Measurements from ENCODE around the gene DPP4. TPM values are rescaled to one million over a fixed set of nuclear protein-coding genes. Genes with fewer than 3 reads are reported as not detected.
"Not testable (repeated sequence)": the region's sequence is repeated elsewhere in the genome, so short reads cannot be mapped to it uniquely, and the experiment has no call there.

The DPP4 gene
- total RNA-seq, 4 donors from 2014 or later: 1.6 to 6.7 (median 3.2) TPM

DNA sequence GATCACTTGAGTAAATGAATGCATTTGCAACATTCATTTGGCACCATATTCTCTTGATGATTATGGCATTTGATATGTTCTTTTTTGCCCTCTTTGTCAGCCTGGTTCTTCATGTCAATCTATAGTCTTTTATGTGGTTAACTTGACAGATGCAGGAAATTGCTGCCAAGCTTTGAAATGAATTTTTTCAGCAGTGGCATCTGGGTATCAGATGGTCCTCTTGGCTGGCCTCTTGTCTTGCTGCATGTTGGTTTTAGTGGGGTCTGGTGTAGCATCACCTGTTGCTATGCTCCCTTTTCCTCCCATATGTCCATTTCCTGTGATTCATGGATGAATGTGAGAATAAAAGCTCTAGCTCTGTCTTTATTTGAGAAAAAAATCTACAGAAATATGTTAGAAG lies 119.9 kb downstream of the DPP4 start:
- H3K27me3 ChIP-seq: no peaks in the 10 kb centered on the region
- H3K36me3 ChIP-seq: no peaks in the 10 kb centered on the region
- H3K4me1 ChIP-seq: no peaks in the 10 kb centered on the region
- H3K9me3 ChIP-seq: no peaks in the 10 kb centered on the region
- no peak for TF ChIP-seq EP300 (IDR thresholded peaks at IDR 0.05)
- TF ChIP-seq POLR2AphosphoS5 (IDR thresholded peaks at IDR 0.05): no peak
- TF ChIP-seq, protein P1, sequence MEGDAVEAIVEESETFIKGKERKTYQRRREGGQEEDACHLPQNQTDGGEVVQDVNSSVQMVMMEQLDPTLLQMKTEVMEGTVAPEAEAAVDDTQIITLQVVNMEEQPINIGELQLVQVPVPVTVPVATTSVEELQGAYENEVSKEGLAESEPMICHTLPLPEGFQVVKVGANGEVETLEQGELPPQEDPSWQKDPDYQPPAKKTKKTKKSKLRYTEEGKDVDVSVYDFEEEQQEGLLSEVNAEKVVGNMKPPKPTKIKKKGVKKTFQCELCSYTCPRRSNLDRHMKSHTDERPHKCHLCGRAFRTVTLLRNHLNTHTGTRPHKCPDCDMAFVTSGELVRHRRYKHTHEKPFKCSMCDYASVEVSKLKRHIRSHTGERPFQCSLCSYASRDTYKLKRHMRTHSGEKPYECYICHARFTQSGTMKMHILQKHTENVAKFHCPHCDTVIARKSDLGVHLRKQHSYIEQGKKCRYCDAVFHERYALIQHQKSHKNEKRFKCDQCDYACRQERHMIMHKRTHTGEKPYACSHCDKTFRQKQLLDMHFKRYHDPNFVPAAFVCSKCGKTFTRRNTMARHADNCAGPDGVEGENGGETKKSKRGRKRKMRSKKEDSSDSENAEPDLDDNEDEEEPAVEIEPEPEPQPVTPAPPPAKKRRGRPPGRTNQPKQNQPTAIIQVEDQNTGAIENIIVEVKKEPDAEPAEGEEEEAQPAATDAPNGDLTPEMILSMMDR (IDR thresholded peaks at IDR 0.05): no peak
- no peak for TF ChIP-seq POLR2A (IDR thresholded peaks at IDR 0.05)
- no peak overlapping the region for H3K4me3 ChIP-seq
- H3K27ac ChIP-seq: no peak overlapping the region
- ATAC-seq: no peak

DNA sequence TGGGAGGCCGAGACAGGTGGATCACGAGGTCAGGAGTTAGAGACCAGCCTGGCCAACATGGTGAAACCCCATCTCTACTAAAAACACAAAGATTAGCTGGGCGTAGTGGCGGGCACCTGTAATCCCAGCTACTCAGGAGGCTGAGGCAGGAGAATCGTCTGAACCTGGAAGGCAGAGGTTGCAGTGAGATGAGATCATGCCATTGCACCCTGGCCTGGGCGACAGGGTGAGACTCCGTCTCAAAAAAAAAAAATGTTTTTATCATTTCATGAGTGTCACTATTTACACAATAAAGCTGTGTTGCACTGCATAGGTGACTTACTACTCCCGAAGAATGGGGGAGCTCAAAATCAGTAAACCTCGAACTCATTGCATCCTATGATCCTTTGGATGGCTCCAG lies 120.6 kb downstream of the DPP4 start:
- not testable (repeated sequence) for H3K27ac ChIP-seq, H3K27me3 ChIP-seq, H3K36me3 ChIP-seq, H3K4me1 ChIP-seq, ATAC-seq, H3K9me3 ChIP-seq, H3K4me3 ChIP-seq
- whole genome bisulfite sequencing, 2 donors (ENCODE audit: low coverage in 1 of 2): 76 to 91% methylated on average over 8 of the region's 9 CpGs

DNA sequence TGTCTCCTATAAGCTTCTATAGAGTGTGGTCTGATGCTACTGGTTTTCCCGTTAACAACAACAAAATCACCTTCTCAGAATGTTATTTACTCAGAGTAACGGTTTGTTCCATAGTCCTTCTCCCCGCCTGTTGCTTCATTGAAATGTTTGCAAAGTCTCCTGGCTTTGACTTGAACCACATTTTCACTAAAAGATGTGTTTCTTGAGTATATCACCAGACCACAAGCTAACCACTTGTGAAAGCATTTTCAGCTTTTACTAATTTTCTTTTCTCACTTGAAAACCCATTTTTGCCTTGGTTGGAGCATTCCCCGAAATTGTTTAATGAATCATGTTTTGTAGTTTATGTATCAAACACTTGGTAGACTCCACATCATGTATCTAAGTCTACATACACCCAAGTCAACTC lies 121.2 kb downstream of the DPP4 start:
- Histone ChIP-seq H3K36me3 (no peaks in the 10 kb centered on the region), H3K27ac (no peak overlapping the region), H3K9me3 (no peaks in the 10 kb centered on the region), H3K4me1 (no peaks in the 10 kb centered on the region), H3K4me3 (no peak overlapping the region), H3K27me3 (no peaks in the 10 kb centered on the region)
- no peak for TF ChIP-seq POLR2A (IDR thresholded peaks at IDR 0.05)
- TF ChIP-seq EP300 (IDR thresholded peaks at IDR 0.05): no peak
- TF ChIP-seq, protein P1 (IDR thresholded peaks at IDR 0.05): no peak
- no peak for TF ChIP-seq POLR2AphosphoS5 (IDR thresholded peaks at IDR 0.05)
- WGBS, 2 donors (ENCODE audit: low coverage in 1 of 2): 86 to 92% methylated on average over 4 of the region's 4 CpGs
- ATAC-seq: no peak

DNA sequence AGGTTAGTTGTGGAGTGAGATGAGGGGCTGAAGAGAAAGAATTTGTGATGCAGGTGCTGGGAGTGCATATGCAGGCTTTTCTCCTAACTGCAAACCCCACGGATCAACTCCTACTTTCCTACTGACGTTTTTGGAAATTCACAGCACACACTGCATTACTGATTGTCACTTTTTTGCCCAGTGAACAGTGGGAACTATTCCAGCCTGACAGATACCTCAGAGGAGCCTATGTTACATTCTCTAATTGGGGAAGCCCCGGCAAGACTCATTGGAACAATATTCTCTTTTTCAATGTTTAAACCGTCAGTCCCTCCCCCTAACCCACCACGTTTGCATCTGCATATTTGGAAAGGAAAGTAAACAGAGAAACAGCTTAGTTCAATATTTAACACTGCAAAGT lies 126.2 kb downstream of the DPP4 start:
- H3K27me3 ChIP-seq: no peaks in the 10 kb centered on the region
- TF ChIP-seq POLR2A (IDR thresholded peaks at IDR 0.05) (no peak), POLR2AphosphoS5 (IDR thresholded peaks at IDR 0.05) (no peak), EP300 (IDR thresholded peaks at IDR 0.05) (no peak)
- TF ChIP-seq, protein P1 (IDR thresholded peaks at IDR 0.05): no peak
- 17 to 25% methylated on average over 2 to 5 of the region's 5 CpGs for WGBS, 2 donors (ENCODE audit: low coverage in 1 of 2)
- H3K9me3 ChIP-seq: no peaks in the 10 kb centered on the region
- H3K4me1 ChIP-seq: no peaks in the 10 kb centered on the region
- H3K36me3 ChIP-seq: no peaks in the 10 kb centered on the region
- no peak for ATAC-seq
- no peak overlapping the region for H3K27ac ChIP-seq
- no peak overlapping the region for H3K4me3 ChIP-seq

DNA sequence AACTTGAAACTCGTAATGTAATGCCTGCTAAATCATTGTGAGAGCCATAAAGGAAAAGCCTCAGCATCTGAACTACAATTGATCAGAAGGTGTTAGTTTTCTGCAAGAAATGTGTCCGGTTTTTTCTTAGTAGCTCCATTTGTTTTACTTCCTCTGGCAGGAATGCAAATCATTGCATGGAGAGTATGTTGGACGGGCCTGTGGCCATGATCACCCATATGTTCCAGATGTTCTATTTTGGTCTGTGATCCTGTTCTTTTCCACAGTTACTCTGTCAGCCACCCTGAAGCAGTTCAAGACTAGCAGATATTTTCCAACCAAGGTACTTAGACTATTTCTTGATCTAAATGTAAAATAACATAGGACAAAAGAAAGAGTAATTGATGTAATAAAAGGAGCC lies 126.6 kb downstream of the DPP4 start:
- no peaks in the 10 kb centered on the region for H3K9me3 ChIP-seq
- H3K27ac ChIP-seq: no peak overlapping the region
- H3K36me3 ChIP-seq: no peaks in the 10 kb centered on the region
- H3K4me3 ChIP-seq: no peak overlapping the region
- no peaks in the 10 kb centered on the region for H3K27me3 ChIP-seq
- WGBS, 2 donors (ENCODE audit: low coverage in 1 of 2): 26 to 37% methylated on average over 2 to 3 of the region's 3 CpGs
- no peak for TF ChIP-seq EP300 (IDR thresholded peaks at IDR 0.05)
- TF ChIP-seq POLR2AphosphoS5 (IDR thresholded peaks at IDR 0.05): no peak
- TF ChIP-seq, protein P1 (IDR thresholded peaks at IDR 0.05): no peak
- TF ChIP-seq POLR2A (IDR thresholded peaks at IDR 0.05): no peak
- ATAC-seq: no peak
- H3K4me1 ChIP-seq: no peaks in the 10 kb centered on the region
